H9 (cell line): Measurements from ENCODE around the gene HOXA2. TPM values are rescaled to one million over a fixed set of nuclear protein-coding genes. Genes with fewer than 3 reads are reported as not detected.

ENCODE experiments used
- DNase-seq: peaks from one replicate; pipeline ENCODE4 v3.0.0-alpha.2; 2017
- H2AFZ ChIP-seq: one replicate; pipeline ENCODE4 v1.6.1; 2013; ENCODE audit warnings: mild to moderate bottlenecking, low read length, control low read depth, moderate library complexity
- H2AK5ac ChIP-seq: 2 replicates; pipeline ENCODE4 v1.6.1; 2013; ENCODE audit warnings: low read length, control low read depth, mixed read lengths; ENCODE audit not compliant: insufficient read length
- H2BK120ac ChIP-seq: one replicate; pipeline ENCODE4 v1.6.1; 2013; ENCODE audit warnings: low read depth, mild to moderate bottlenecking, low read length, control low read depth, inconsistent platforms; ENCODE audit not compliant: poor library complexity, severe bottlenecking
- H2BK12ac ChIP-seq: 2 replicates; pipeline ENCODE4 v1.6.1; 2013; ENCODE audit warnings: low read length, control low read depth, mixed read lengths, low read depth; ENCODE audit not compliant: insufficient read length
- H2BK15ac ChIP-seq: 2 replicates; pipeline ENCODE4 v1.6.1; 2013; ENCODE audit warnings: low read depth, low read length, control low read depth
- H2BK20ac ChIP-seq: one replicate; pipeline ENCODE4 v1.6.1; 2013; ENCODE audit warnings: low read depth, mild to moderate bottlenecking, low read length, control low read depth, inconsistent platforms; ENCODE audit not compliant: poor library complexity, severe bottlenecking
- H2BK5ac ChIP-seq: 2 replicates; pipeline ENCODE4 v1.6.1; 2013; ENCODE audit warnings: low read length, control low read depth, mixed read lengths; ENCODE audit not compliant: insufficient read length
- H3K14ac ChIP-seq: 2 replicates; pipeline ENCODE4 v1.6.1; 2013; ENCODE audit warnings: low read length, control low read depth; ENCODE audit not compliant: insufficient read depth
- H3K18ac ChIP-seq: 2 replicates; pipeline ENCODE4 v1.6.1; 2013; ENCODE audit warnings: low read depth, mild to moderate bottlenecking, mixed read lengths, low read length, control low read depth; ENCODE audit not compliant: insufficient read length
- H3K23ac ChIP-seq: 2 replicates; pipeline ENCODE4 v1.6.1; 2013; ENCODE audit warnings: low read length, control low read depth, mixed read lengths, low read depth; ENCODE audit not compliant: insufficient read length
- H3K23me2 ChIP-seq: 2 replicates; pipeline ENCODE4 v1.6.1; 2013; ENCODE audit warnings: low read depth, mild to moderate bottlenecking, mixed read lengths, low read length, control low read depth; ENCODE audit not compliant: insufficient read length, poor library complexity, severe bottlenecking
- H3K27ac ChIP-seq: 2 replicates; pipeline ENCODE4 v1.5.1; 2013; ENCODE audit warnings: low read length, control low read depth, mixed read lengths, low read depth; ENCODE audit not compliant: insufficient read length
- H3K27me3 ChIP-seq: 2 replicates; pipeline ENCODE4 v1.6.1; 2013; ENCODE audit warnings: low read length, control low read depth, inconsistent platforms; ENCODE audit not compliant: insufficient read depth
- H3K4ac ChIP-seq: 2 replicates; pipeline ENCODE4 v1.6.1; 2013; ENCODE audit warnings: low read depth, mild to moderate bottlenecking, control low read depth, inconsistent platforms, low read length, moderate library complexity
- H3K4me1 ChIP-seq: 2 replicates; pipeline ENCODE4 v1.6.1; 2013; ENCODE audit warnings: low read length, control low read depth, inconsistent platforms; ENCODE audit not compliant: insufficient read depth
- H3K4me2 ChIP-seq: 2 replicates; pipeline ENCODE4 v1.6.1; 2013; ENCODE audit warnings: low read length, control low read depth, mixed read lengths; ENCODE audit not compliant: insufficient read length, insufficient read depth
- H3K56ac ChIP-seq: 2 replicates; pipeline ENCODE4 v1.6.1; 2013; ENCODE audit warnings: low read depth, mild to moderate bottlenecking, mixed read lengths, low read length, control low read depth; ENCODE audit not compliant: insufficient read length
- H3K79me1 ChIP-seq: 2 replicates; pipeline ENCODE4 v1.6.1; 2013; ENCODE audit warnings: low read depth, mild to moderate bottlenecking, moderate library complexity, low read length, control low read depth, inconsistent platforms; ENCODE audit not compliant: insufficient read depth, poor library complexity, severe bottlenecking
- H3K79me2 ChIP-seq: 2 replicates; pipeline ENCODE4 v1.6.1; 2013; ENCODE audit warnings: low read length, control low read depth, inconsistent platforms; ENCODE audit not compliant: insufficient read depth
- H3K9ac ChIP-seq: 2 replicates; pipeline ENCODE4 v1.6.1; 2013; ENCODE audit warnings: low read length, control low read depth, mixed read lengths; ENCODE audit not compliant: insufficient read length; ENCODE audit errors: extremely low read depth
- H3K9me3 ChIP-seq: one replicate; pipeline ENCODE4 v1.6.1; 2013; ENCODE audit warnings: low read depth, low read length, inconsistent platforms; ENCODE audit not compliant: control insufficient read depth
- H3T11ph ChIP-seq: one replicate; pipeline ENCODE4 v1.6.1; 2013; ENCODE audit warnings: mild to moderate bottlenecking, low read length, control low read depth, inconsistent platforms
- H4K20me1 ChIP-seq: one replicate; pipeline ENCODE4 v1.6.1; 2013; ENCODE audit not compliant: control insufficient read depth, insufficient read length, insufficient read depth
- H4K5ac ChIP-seq: 2 replicates; pipeline ENCODE4 v1.6.1; 2013; ENCODE audit warnings: low read depth, mild to moderate bottlenecking, mixed read lengths, low read length, control low read depth; ENCODE audit not compliant: insufficient read length
- H4K8ac ChIP-seq: replicated peaks from 2 replicates; pipeline ENCODE4 v1.6.1; 2013; ENCODE audit warnings: low read length, control low read depth, mixed read lengths, low read depth; ENCODE audit not compliant: insufficient read length
- H4K91ac ChIP-seq: 2 replicates; pipeline ENCODE4 v1.6.1; 2013; ENCODE audit warnings: low read depth, mild to moderate bottlenecking, moderate library complexity, mixed read lengths, low read length, control low read depth; ENCODE audit not compliant: insufficient read length
- H3K27ac Mint-ChIP-seq, 3 experiments: 2 replicates in 2 of 3; 3 replicates in 1 of 3; pipeline ENCODE4 v1.8.0; 2020 to 2021; ENCODE audit warnings: mixed read lengths in 3 of 3, mild to moderate bottlenecking in 1 of 3, moderate library complexity in 1 of 3
- H3K27me3 Mint-ChIP-seq: 2 replicates; pipeline ENCODE4 v1.8.0; 2021; ENCODE audit warnings: low read depth, mild to moderate bottlenecking, moderate library complexity, mixed read lengths
- H3K36me3 Mint-ChIP-seq, 3 experiments: 2 replicates in 2 of 3; 3 replicates in 1 of 3; pipeline ENCODE4 v1.8.0; 2020 to 2021; ENCODE audit warnings: low read depth in 3 of 3, mixed read lengths in 3 of 3; ENCODE audit not compliant: insufficient read depth in 1 of 3
- H3K4me1 Mint-ChIP-seq, 2 experiments: 2 replicates each; pipeline ENCODE4 v1.8.0; 2020; ENCODE audit warnings: mixed read lengths in 2 of 2
- H3K4me3 Mint-ChIP-seq, 2 experiments: 2 replicates in 1 of 2; 3 replicates in 1 of 2; pipeline ENCODE4 v1.8.0; 2020 to 2021; ENCODE audit warnings: mild to moderate bottlenecking in 2 of 2, mixed read lengths in 2 of 2, moderate library complexity in 1 of 2
- H3K9me3 Mint-ChIP-seq, 2 experiments: 2 replicates in 1 of 2; 3 replicates in 1 of 2; pipeline ENCODE4 v1.8.0; 2020; ENCODE audit warnings: mild to moderate bottlenecking in 2 of 2, mixed read lengths in 2 of 2, moderate library complexity in 1 of 2
- CTCF ChIP-seq: fragments of 200-600 bp; sonication (generic); conservative IDR thresholded peaks from 3 replicates; pipeline ENCODE4 v1.8.0; 2021; ENCODE audit warnings: antibody characterized with exemption, mild to moderate bottlenecking
- WGBS: extraction: QIAGEN DNeasy Blood & Tissue Kit; methylation state at CpG from one replicate; pipeline ENCODE4 v1.1.7; 2013; ENCODE audit warnings: missing lambda C conversion rate, low lambda C conversion rate, mixed read lengths; ENCODE audit not compliant: insufficient read length; ENCODE audit errors: extremely low coverage; 5-methylcytosine and 5-hydroxymethylcytosine counted together
- total RNA-seq: library from RNA; stranded (reverse); gene quantifications from 2 replicates; pipeline ENCODE4 v1.2.1, GENCODE V29; 2021

HOXA2 gene
- total RNA-seq, 1 experiment from 2014 or later = not detected

GRCh38 chr7:27129729-27130539 is 27.5 kb upstream of the HOXA2 start:
- Histone ChIP-seq H3K4me2 (no peak overlapping the region), H3K4ac (no peak overlapping the region), H3K9me3 (no peaks in the 10 kb centered on the region), H3K9ac (no peak overlapping the region), H4K8ac (no peak overlapping the region), H3T11ph (no peak overlapping the region), H3K4me1 (no peaks in the 10 kb centered on the region), H2AK5ac (no peak overlapping the region), H4K91ac (no peak overlapping the region), H3K27me3 (peaks cover 95% of the 10 kb centered on the region), H3K79me2 (no peaks in the 10 kb centered on the region), H2AFZ (no peak overlapping the region), H2BK5ac (no peak overlapping the region), H4K5ac (no peak overlapping the region), H2BK12ac (no peak overlapping the region), H4K20me1 (peaks cover 3% of the 10 kb centered on the region), H3K79me1 (no peaks in the 10 kb centered on the region), H2BK15ac (no peak overlapping the region), H3K14ac (no peak overlapping the region), H3K23me2 (no peaks in the 10 kb centered on the region), H3K56ac (no peak overlapping the region), H2BK120ac (no peak overlapping the region), H3K18ac (no peak overlapping the region), H2BK20ac (no peak overlapping the region), H3K23ac (no peak overlapping the region), H3K27ac (no peak overlapping the region)
- no peaks in the 10 kb centered on the region for H3K4me1 Mint-ChIP-seq
- no peak for DNase-seq
- WGBS = no CpG with 5 or more reads among the region's 72 CpGs
- no peak overlapping the region for H3K4me3 Mint-ChIP-seq
- no peak for TF ChIP-seq CTCF
- H3K9me3 Mint-ChIP-seq = peaks cover 0 to 10% of the 10 kb centered on the region in 2 experiments; a peak in 3 of 5 replicates
- peaks cover 97% of the 10 kb centered on the region for H3K27me3 Mint-ChIP-seq
- no peak overlapping the region for H3K27ac Mint-ChIP-seq
- no peaks in the 10 kb centered on the region; a peak in 1 of 7 replicates for H3K36me3 Mint-ChIP-seq
